ENCODE data around the gene SCP2. TPM values are rescaled to one million over a fixed set of nuclear protein-coding genes. Genes with fewer than 3 reads are reported as not detected.

SCP2 gene
- total and polyA plus RNA-seq, 2 of the 4 experiments (the other 2 are of a cell fraction), result 70.4 to 83.1 TPM

DNA sequence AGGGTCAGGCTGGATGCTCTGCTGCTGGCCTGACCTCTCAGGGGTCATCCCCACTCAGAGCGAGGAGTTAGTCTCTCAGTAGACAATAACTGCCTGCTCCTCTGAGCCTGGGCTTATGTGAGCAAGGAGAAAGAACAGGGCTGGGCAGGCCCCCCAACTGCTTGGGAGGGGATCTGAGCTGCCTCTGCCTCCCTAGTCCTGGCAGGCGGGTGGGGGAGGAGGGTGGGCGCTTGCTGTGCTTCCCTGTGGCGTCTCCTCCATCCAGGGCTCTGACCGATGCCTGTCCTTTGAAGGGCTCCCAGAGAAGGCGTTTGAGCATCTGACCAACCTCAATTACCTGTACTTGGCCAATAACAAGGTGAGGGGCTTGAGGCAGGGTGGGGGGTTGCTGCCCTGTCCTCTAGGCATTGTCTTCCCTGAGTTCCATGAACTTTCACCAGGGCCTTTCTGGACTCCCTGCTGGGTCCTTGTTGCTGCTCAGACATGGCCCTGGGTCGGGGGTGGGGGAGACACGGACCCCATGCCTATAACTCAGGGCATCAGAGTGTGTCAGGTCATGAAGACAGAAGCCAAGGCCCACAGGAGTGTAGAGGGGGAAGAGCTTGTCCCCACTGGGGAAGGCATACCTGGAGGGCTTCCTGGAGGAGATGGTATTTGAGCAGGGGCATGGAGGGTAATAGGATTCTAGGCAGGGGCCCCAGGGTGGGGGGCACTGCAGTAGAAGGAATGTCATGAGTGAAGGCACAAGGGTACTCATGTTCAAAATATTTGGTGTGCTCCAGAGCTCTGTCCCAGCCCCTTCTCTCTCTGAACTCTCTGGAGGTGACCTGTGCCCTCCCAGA lies 147.5 kb downstream of the SCP2 start:
- ATAC-seq (ENCODE audit: low read depth) (no peak), DNase-seq (no peak)
- H4K91ac ChIP-seq (ENCODE audit: insufficient read depth, low read depth, low read length), result no peak overlapping the region
- peaks cover 26% of the 10 kb centered on the region; the same call in 1 of the 2 replicates for H3K36me3 ChIP-seq (ENCODE audit: control insufficient read depth, insufficient read depth, low read length)
- no TSS peak for BruUV-seq (replicated peaks)
- no peak overlapping the region for H2BK120ac ChIP-seq (ENCODE audit: low read depth, low read length)
- intact Hi-C loops (cut with micrococcal nuclease), result no loop called here
- H3K4ac ChIP-seq (ENCODE audit: low read depth, low read length), result no peak overlapping the region
- no peak overlapping the region for H4K8ac ChIP-seq (ENCODE audit: low read depth in 2 of 2, low read length in 2 of 2)
- H4K20me1 ChIP-seq (ENCODE audit: insufficient read depth, low read length), result no peaks in the 10 kb centered on the region
- no peak overlapping the region for H2AFZ ChIP-seq (replicated peaks; ENCODE audit: low read length, poor library complexity)
- no peak overlapping the region for H2BK15ac ChIP-seq (ENCODE audit: low read depth, low read length)
- POLR2A ChIA-PET (ENCODE audit: unreplicated experiment), result no interaction called here
- no peaks in the 10 kb centered on the region for H3K9me1 ChIP-seq (ENCODE audit: insufficient read depth, low read length)
- H2AK9ac ChIP-seq (replicated peaks; ENCODE audit: low read depth, low read length, poor library complexity), result peak overlapping the region; percentile 25
- no peak overlapping the region for H2BK5ac ChIP-seq (ENCODE audit: low read depth, low read length, poor library complexity, severe bottlenecking)
- CTCF ChIA-PET, result no interaction called here
- no peak overlapping the region for H4K5ac ChIP-seq (ENCODE audit: low read depth, low read length)
- no peak overlapping the region for H3K27ac ChIP-seq (ENCODE audit: insufficient read depth, low read length)
- H2AK5ac ChIP-seq (ENCODE audit: low read depth, low read length), result no peak overlapping the region
- no peak overlapping the region for H3K23ac ChIP-seq (ENCODE audit: low read depth, low read length)
- no peaks in the 10 kb centered on the region for H3K9me3 ChIP-seq (ENCODE audit: control insufficient read depth, insufficient read depth, low read length)
- H3K9ac ChIP-seq (ENCODE audit: low read depth, low read length), result no peak overlapping the region
- H3K27me3 ChIP-seq (ENCODE audit: control insufficient read depth, insufficient read depth, low read length), result no peaks in the 10 kb centered on the region
- in situ Hi-C loops (cut with MboI; ENCODE audit: low sequenced_read_pairs), result loop anchor here (5.0 kb wide), 1 partner anchor 48 kb away; no protein-coding TSS in a partner anchor
- no peak overlapping the region for H3K18ac ChIP-seq (ENCODE audit: low read depth, low read length)
- peaks cover 2% of the 10 kb centered on the region; the same call in 1 of the 2 replicates for H3K4me1 ChIP-seq (ENCODE audit: control insufficient read depth, insufficient read depth, low read length)
- H3K4me2 ChIP-seq (ENCODE audit: low read depth, low read length), result no peak overlapping the region
- no peaks in the 10 kb centered on the region for H3K79me1 ChIP-seq (ENCODE audit: low read depth in 1 of 2, low read length in 2 of 2)
- no CpG with 5 or more reads among the region's 8 CpGs for WGBS, 2 experiments (ENCODE audit: extremely low coverage in 2 of 2, insufficient read length in 1 of 2)
- no peak overlapping the region for H3K14ac ChIP-seq (replicated peaks; ENCODE audit: low read depth, low read length)
- H3K56ac ChIP-seq (ENCODE audit: extremely low read depth, insufficient read depth, low read length), result no peak overlapping the region
- H2BK20ac ChIP-seq (ENCODE audit: low read depth, low read length), result no peak overlapping the region
- dilution Hi-C loops (cut with HindIII; ENCODE audit: low sequenced_read_pairs, unreplicated experiment), result no loop called here
- H3K4me3 ChIP-seq (ENCODE audit: insufficient read depth, low read depth, low read length), result no peak overlapping the region
- TF ChIP-seq, protein P1, sequence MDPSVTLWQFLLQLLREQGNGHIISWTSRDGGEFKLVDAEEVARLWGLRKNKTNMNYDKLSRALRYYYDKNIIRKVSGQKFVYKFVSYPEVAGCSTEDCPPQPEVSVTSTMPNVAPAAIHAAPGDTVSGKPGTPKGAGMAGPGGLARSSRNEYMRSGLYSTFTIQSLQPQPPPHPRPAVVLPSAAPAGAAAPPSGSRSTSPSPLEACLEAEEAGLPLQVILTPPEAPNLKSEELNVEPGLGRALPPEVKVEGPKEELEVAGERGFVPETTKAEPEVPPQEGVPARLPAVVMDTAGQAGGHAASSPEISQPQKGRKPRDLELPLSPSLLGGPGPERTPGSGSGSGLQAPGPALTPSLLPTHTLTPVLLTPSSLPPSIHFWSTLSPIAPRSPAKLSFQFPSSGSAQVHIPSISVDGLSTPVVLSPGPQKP (IDR thresholded peaks at IDR 0.05; ENCODE audit: borderline replicate concordance, low read depth, low read length), result no peak
- TF ChIP-seq RFX5 (IDR thresholded peaks at IDR 0.05; ENCODE audit: low read depth, low read length), result no peak
- no peak for TF ChIP-seq RCOR1 (IDR thresholded peaks at IDR 0.05; ENCODE audit: insufficient replicate concordance, low read length)
- no peak for TF ChIP-seq MXI1 (IDR thresholded peaks at IDR 0.05; ENCODE audit: borderline replicate concordance, low read depth, low read length)
- TF ChIP-seq, protein P2, sequence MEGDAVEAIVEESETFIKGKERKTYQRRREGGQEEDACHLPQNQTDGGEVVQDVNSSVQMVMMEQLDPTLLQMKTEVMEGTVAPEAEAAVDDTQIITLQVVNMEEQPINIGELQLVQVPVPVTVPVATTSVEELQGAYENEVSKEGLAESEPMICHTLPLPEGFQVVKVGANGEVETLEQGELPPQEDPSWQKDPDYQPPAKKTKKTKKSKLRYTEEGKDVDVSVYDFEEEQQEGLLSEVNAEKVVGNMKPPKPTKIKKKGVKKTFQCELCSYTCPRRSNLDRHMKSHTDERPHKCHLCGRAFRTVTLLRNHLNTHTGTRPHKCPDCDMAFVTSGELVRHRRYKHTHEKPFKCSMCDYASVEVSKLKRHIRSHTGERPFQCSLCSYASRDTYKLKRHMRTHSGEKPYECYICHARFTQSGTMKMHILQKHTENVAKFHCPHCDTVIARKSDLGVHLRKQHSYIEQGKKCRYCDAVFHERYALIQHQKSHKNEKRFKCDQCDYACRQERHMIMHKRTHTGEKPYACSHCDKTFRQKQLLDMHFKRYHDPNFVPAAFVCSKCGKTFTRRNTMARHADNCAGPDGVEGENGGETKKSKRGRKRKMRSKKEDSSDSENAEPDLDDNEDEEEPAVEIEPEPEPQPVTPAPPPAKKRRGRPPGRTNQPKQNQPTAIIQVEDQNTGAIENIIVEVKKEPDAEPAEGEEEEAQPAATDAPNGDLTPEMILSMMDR (conservative IDR thresholded peaks at IDR 0.05; ENCODE audit: low read depth, low read length), result no peak
- TF ChIP-seq, protein P3, sequence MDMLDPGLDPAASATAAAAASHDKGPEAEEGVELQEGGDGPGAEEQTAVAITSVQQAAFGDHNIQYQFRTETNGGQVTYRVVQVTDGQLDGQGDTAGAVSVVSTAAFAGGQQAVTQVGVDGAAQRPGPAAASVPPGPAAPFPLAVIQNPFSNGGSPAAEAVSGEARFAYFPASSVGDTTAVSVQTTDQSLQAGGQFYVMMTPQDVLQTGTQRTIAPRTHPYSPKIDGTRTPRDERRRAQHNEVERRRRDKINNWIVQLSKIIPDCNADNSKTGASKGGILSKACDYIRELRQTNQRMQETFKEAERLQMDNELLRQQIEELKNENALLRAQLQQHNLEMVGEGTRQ (IDR thresholded peaks at IDR 0.05; ENCODE audit: low read depth, low read length), result no peak
- TF ChIP-seq NFE2L2 (IDR thresholded peaks at IDR 0.05; ENCODE audit: low read depth, low read length), result no peak
- no peak for TF ChIP-seq BHLHE40 (IDR thresholded peaks at IDR 0.05; ENCODE audit: low read depth, low read length)
- no peak for TF ChIP-seq RAD21 (IDR thresholded peaks at IDR 0.05; ENCODE audit: low read length)
- TF ChIP-seq MAFK (IDR thresholded peaks at IDR 0.05; ENCODE audit: low read depth, low read length), result no peak
- no peak for TF ChIP-seq SMC3 (IDR thresholded peaks at IDR 0.05; ENCODE audit: low read depth, low read length)
- no peak for TF ChIP-seq FOS (IDR thresholded peaks at IDR 0.05; ENCODE audit: low read depth, low read length)
- no peak for TF ChIP-seq POLR2A (IDR thresholded peaks at IDR 0.05; ENCODE audit: low read depth, low read length)
- TF ChIP-seq CEBPB (IDR thresholded peaks at IDR 0.05; ENCODE audit: low read depth, low read length), result no peak
- TF ChIP-seq CHD1 (IDR thresholded peaks at IDR 0.05; ENCODE audit: low read depth, low read length), result no peak
